ENCODE results near the gene KCNN4.
"Not testable (repeated sequence)": the region's sequence is repeated elsewhere in the genome, so short reads cannot be mapped to it uniquely, and the experiment has no call there.

KCNN4 gene

GRCh38 chr19:43774103-43774939, 6.5 kb downstream of the KCNN4 start:
- no peak for DNase-seq (ENCODE audit: low spot score)

GRCh38 chr19:43773725-43774102, 7.1 kb downstream of the KCNN4 start:
- DNase-seq (ENCODE audit: low spot score) = no peak

DNA sequence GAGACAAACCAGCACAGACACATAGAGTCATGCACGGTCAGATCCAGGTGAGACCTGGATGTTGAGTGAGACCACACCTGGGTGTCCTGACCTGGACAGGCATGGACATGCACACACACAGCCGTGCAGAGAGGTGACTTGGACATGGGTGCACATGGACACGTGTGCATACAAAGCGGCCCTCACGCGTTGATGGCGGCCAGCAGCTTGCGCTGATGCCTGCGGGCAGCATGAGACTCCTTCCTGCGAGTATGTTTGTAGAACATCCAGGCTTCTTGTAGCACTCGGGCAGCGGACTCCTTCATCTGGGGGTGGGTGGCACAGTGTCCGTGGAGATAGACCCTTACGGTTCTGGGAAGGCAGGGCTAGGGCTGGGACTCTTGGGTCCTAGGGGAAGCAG, 11.5 kb downstream of the KCNN4 start:
- DNase-seq (ENCODE audit: low spot score) = no peak

- peak; percentile 35 for DNase-seq (ENCODE audit: low spot score)
Measured at GRCh38 chr19:43768273-43769050, 12.3 kb downstream of the KCNN4 start.

- DNase-seq (ENCODE audit: low spot score) = no peak
Measured at GRCh38 chr19:43767818-43768217, 13.0 kb downstream of the KCNN4 start.

DNA sequence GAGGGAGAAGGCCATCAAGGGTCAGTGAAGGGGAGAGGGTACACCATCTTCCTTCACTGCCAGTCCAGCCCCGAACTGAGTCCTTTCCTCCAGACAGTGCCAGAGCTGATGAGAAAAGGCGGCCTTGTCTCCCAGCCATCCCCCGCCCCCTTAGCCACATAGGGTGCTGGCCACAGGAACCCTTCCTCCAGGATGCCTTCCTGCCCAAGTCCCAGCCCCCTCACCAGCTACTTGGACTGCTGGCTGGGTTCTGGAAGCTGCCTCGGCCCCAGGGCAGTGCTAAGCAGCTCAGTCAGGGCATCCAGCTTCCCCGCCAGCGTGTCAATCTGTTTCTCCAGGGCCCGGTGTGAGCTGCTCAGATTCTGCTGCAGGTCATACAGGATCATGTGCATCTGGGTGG, 13.5 kb downstream of the KCNN4 start:
- no peak for DNase-seq (ENCODE audit: low spot score)

GRCh38 chr19:43766755-43767043, 14.1 kb downstream of the KCNN4 start:
- DNase-seq (ENCODE audit: low spot score) = no peak

GRCh38 chr19:43765109-43765876, 15.5 kb downstream of the KCNN4 start:
- peak; percentile 71 for DNase-seq (ENCODE audit: low spot score)

DNA sequence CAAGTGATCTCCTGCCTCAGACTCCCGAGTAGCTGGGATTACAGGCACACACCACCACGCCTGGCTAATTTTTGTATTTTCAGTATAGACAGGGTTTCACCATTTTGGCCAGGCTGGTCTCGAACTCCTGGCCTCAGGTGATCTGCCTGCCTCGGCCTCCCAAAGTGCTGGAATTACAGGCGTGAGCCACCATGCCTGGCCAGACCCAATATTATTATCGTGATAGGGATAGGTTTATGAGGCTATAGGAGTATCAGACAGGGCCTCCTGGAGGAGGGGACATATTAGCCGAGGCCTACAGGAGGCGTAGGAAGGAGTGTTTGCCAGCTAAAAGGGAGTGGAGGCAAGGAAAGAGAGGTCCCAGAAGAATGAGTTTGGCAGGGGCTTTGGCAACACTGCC, 16.1 kb downstream of the KCNN4 start:
- DNase-seq (ENCODE audit: low spot score) = not testable (repeated sequence)

- DNase-seq (ENCODE audit: low spot score) = no peak
Measured at GRCh38 chr19:43763473-43763939, 17.3 kb downstream of the KCNN4 start.

- DNase-seq (ENCODE audit: low spot score) = no peak
Measured at GRCh38 chr19:43762814-43763213, 18.0 kb downstream of the KCNN4 start.

DNA sequence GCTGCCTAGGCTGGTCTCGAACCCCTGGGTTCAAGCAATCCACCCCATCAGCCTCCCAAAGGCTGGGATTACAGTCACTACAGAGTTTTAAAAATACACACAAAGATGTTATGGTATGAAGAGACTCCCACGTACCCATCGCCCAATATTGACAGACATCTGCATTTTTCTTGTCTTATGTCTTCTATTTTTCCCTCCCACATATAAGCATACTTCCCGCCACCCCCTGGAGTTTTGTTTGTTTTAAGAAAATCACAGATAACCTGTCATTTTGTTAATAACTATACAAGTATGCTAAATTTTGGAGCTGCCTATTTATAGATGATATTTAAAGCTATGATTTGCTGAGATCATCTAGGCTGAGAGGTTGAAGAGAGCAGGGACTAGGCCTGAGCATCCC, 19.8 kb downstream of the KCNN4 start:
- no peak for DNase-seq (ENCODE audit: low spot score)

- peak; percentile 74 for DNase-seq (ENCODE audit: low spot score)
Measured at GRCh38 chr19:43759515-43759914, 21.3 kb downstream of the KCNN4 start.

DNA sequence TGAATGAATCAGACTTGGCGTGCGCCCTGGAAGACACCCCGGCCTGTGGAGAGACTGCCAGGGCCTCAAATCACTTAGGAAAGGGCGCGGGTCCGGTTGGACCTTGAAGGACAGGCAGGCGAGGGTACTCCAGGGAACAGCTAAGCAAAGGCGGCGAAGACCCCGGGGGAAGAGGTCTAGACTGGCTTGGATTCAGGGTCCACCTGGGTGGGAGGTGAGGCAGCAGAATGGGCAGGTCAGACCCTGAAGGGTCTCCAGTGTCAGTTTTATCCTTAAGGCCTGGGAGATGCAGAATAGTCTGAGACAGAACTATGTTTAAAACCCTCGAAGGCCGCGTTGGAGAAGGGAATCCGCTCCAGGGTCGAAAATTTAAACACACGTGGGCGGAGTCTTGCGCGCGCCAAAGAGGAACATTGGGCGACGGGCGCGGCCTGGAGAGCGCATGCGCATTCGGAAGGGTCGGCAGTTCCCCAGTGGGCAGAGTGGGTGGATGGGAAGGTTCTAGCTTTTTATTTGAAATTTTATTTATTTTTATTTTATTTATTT, 25.4 kb downstream of the KCNN4 start:
- peak; percentile 81 for DNase-seq (ENCODE audit: low spot score)

DNA sequence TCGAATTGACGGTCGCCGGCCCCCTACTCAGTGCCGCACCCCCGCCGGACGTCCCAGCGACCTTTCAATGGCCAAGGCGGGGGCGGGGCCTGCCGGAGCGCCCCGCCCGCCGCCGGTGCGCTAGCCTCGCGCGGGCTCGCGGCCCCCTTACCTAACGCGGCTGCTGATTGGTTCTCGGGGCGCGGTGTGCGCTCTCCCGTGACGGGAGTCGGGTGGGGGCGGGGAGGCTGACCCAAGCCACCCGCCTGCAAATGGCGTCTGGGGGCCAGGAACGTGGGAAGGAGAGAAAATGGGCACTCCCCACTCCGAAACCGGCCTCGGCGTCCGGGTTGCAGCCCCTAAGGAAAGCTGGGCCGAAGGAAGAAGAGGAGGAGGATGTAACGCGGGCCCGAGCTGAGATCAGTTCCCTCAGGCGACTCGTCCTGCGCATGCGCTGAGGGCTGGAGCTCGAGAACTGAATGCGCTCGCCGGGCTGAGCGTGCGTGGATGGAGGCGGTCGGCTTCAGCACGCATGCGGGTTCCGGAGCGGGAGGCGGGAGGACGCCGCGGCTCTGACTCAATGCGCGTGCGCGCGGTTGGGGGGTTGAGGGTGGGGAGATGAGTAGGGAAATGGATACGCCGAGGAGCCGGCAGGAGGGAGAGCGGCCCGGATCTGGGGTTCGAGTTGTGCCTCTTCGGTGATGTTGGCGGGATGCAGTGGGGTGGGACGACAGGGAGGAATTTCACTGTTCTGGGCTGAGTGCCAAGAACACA, 26.1 kb downstream of the KCNN4 start, which contains the start of gene SMG9:
Gene SMG9 (minus strand): TSS at position 460 of the 753 bp plus-strand sequence. CDS start 4,221 bp downstream, outside the sequence.
- peak; percentile 99 for DNase-seq (ENCODE audit: low spot score)

- no peak for DNase-seq (ENCODE audit: low spot score)
Measured at GRCh38 chr19:43754253-43754502, 26.6 kb downstream of the KCNN4 start.

- DNase-seq (ENCODE audit: low spot score) = no peak
Measured at GRCh38 chr19:43752287-43752875, 28.4 kb downstream of the KCNN4 start.

- no peak for DNase-seq (ENCODE audit: low spot score)
Measured at GRCh38 chr19:43751466-43752220, 29.1 kb downstream of the KCNN4 start.

DNA sequence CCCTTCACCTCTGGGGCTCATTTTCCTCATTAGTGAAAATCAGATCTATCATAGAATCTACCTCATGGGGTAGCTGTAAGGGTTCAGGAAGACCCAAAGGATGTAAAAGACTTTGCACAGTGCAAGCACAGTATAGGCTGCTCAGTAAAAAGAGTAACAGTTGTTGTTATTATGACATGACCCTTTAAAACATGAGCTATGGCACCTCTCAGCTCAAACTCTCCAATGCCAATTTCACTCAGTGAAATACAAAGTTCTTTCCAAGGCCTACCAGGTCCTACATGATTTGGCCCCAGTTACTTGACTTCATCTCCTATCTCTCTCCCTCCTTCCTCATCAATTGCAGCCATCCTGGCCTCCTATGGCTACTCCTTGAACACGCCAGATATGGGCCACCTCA, 30.9 kb downstream of the KCNN4 start:
- no peak for DNase-seq (ENCODE audit: low spot score)

DNA sequence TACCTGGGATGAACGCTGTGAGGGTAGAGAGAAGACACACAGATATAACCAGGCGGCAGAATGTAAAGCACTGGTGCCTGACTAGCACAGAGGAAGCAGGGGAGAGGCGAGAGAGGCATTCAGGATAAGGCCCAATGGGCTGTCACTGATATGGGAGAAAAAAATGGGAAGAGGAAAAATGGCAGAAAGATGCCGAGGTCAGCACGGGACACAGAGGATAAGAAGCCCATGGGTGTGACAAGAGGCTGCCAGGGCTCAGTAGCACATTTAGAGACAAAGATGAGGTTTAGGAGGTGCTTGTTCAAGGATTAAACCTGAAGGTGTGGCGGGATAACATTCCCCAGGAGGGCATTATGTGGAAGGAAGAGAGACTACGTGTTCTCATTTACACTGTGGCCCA, 31.6 kb downstream of the KCNN4 start:
- no peak for DNase-seq (ENCODE audit: low spot score)

GRCh38 chr19:43748685-43749084, 32.1 kb downstream of the KCNN4 start:
- no peak for DNase-seq (ENCODE audit: low spot score)
